ENCODE data around the gene PCCB.

- TF ChIP-seq POLR2A (IDR thresholded peaks at IDR 0.05) (no peak), CTCF (IDR thresholded peaks at IDR 0.05) (peak in 4 of 12 donors; percentile 9 to 37 (median 22))
Measured at GRCh38 chr3:136250903-136251460, 842 bp downstream of the PCCB start.
